Superior temporal gyrus (tissue), 1 donor: ENCODE results near the gene GRIK5.
"Not testable (repeated sequence)": the region's sequence is repeated elsewhere in the genome, so short reads cannot be mapped to it uniquely, and the experiment has no call there.

Experiments used
- DNase-seq: peaks from one replicate; pipeline ENCODE4 v3.0.0-alpha.2; 2016; ENCODE audit errors: extremely low spot score

The GRIK5 gene, protein sequence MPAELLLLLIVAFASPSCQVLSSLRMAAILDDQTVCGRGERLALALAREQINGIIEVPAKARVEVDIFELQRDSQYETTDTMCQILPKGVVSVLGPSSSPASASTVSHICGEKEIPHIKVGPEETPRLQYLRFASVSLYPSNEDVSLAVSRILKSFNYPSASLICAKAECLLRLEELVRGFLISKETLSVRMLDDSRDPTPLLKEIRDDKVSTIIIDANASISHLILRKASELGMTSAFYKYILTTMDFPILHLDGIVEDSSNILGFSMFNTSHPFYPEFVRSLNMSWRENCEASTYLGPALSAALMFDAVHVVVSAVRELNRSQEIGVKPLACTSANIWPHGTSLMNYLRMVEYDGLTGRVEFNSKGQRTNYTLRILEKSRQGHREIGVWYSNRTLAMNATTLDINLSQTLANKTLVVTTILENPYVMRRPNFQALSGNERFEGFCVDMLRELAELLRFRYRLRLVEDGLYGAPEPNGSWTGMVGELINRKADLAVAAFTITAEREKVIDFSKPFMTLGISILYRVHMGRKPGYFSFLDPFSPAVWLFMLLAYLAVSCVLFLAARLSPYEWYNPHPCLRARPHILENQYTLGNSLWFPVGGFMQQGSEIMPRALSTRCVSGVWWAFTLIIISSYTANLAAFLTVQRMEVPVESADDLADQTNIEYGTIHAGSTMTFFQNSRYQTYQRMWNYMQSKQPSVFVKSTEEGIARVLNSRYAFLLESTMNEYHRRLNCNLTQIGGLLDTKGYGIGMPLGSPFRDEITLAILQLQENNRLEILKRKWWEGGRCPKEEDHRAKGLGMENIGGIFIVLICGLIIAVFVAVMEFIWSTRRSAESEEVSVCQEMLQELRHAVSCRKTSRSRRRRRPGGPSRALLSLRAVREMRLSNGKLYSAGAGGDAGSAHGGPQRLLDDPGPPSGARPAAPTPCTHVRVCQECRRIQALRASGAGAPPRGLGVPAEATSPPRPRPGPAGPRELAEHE

DNA sequence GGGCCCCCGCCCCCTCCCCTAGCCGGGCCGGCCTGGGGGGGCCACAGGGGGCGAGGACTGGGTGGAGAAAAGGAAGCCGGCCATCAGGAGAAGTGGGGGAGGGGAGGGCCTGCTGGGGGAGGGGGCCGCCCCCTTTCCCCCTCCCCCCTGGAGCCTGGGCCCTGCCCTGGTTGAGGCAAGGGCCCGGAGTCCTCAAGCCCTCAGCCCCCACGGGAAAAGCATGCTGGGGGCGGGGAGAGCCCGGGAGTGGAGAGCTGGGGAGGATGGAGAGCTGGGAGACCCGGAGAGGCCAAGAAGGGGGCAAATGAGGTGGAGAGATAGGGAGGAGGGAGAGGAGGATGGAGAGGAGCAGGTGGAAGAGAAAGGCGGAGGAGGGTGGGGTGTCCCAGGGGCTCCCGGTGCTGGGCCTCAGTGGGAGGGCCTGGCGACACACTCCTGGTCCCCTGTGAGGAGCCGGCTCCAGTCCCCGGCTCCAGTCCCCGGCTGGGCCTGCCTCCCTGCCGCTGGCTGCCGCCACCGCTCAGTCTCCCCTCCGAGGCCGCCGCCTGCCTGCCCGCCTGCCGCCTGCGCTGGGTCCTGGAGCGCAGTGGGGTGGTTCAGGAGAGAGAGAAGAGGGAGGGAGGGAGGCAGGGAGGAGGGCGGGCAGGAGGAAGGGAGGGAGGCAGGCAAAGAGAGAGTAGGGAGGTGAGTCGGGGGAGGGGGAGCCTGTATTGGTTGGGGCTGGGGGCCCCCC is at the start of gene GRIK5:
Gene GRIK5 (minus strand): TSS at position 588 of the 733 bp plus-strand sequence. CDS start 4,436 bp downstream, outside the sequence.
- DNase-seq: no peak

DNA sequence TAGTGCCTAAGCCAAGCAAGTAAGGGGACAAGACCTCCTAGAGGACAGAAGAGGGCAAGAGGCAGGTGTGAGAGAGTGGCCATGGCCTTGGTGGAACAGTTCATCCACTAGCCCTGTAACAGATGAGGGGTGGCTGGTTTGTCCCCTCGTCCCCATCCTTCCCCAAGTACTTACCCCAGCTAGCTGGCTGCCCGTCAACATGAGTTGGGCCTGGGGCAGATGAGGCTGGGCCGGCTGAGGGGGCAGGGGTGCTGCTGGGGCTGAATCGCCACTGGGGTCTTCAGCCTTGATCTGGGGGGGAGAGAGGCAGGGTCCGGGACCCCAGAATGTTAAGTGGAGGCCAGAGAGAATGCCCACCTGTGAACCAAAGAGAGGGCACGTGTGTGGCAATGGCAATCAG is 47.1 kb upstream of the GRIK5 start:
- no peak for DNase-seq

DNA sequence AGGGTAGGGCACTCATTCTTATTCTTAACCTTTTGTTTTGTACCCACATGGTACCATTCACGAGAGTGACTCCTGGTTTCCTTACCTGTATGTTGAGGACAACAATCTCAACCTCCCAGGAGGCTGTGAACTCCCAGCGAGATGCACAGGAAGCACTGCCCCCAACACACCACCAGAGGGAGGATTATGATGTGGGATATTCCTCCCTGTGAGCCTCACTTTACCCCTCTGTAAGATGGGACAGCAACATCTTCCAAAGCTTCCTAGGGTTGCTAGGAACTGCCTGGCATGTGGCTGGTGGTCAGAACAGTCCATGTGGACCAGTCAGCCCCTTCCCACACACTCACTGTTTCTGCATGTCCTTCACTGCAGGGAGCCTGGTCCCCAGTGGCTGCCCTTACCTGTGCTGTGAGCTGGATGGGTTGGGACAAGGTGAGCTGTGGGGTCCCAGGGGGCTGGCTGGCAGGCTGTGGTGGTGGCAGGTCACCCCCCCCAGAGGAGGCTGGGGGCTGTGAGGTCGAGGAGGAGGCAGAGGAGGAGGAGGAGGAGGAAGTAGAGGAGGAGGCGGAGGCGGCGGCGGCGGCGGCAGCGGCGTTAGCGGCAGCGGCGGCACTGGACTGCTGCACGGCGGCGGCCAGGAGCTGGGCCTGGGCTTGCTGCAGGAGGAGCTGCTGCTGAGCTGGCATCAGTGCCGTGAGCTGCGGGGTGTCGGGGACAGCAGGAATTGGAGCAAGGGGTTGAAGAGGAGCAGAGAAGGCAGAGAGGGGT is 46.5 kb upstream of the GRIK5 start:
- no peak for DNase-seq

DNA sequence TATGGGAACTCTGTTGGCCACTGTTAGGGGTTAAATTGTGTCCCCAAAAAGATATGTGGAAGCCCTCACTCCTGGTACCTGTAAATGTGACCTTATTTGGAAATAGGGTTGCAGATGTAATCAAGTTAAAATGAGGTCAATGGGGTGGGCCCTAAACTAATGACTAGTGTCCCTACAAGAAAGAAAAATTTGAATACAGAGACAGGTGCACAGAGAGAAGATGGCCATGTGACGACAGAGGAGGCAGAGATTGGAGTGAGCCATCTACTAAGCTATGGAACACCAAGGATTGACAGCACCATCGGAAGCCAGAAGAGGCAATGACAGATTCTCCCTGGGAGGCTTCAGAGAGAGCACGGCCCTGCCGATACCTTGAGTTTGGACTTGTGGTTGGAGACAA is 45.7 kb upstream of the GRIK5 start:
- DNase-seq: no peak

GRCh38 chr19:42115219-42115618 is 45.2 kb upstream of the GRIK5 start:
- DNase-seq: no peak

DNA sequence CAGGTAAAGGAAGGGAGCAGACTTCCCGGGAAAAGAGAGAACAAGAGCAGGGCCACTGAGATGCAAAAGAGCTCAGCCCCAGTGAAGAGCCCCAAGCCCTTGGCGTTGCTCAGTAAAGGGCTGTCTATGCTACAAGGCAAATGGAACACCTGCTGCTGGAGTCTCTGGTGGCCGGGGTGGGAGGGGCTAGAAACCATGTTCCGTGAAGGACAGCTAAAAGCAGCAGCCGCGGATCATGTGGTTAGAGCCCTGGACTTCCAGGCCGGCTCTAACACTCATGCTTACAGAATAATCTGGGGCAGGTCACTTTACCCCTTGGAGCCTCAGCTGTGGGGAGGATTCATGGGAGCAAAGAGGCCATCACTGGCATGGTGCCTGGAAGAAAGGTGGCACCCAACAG is 44.4 kb upstream of the GRIK5 start:
- no peak for DNase-seq

GRCh38 chr19:42113641-42114348 is 43.8 kb upstream of the GRIK5 start:
- no peak for DNase-seq

DNA sequence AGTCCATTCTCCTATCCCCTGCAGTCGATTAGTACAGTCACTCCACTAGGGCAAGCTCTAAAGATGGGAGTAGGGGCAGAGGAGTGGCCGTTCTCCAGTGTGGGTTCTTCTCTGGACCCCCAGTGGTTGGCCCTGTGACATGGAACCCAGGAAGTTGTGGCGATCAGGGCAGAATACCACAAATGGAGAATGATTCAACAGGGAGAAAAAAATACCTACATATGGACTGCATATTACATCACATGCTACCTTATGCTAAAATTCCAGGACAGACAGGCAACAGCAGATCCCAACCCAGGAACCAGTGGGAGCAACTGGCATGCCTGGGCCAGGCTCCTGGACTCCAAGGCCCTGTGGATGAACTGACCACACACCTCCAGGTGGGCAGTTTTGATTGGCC is 41.8 kb upstream of the GRIK5 start:
- no peak for DNase-seq

GRCh38 chr19:42111384-42111783 is 41.4 kb upstream of the GRIK5 start:
- no peak for DNase-seq

DNA sequence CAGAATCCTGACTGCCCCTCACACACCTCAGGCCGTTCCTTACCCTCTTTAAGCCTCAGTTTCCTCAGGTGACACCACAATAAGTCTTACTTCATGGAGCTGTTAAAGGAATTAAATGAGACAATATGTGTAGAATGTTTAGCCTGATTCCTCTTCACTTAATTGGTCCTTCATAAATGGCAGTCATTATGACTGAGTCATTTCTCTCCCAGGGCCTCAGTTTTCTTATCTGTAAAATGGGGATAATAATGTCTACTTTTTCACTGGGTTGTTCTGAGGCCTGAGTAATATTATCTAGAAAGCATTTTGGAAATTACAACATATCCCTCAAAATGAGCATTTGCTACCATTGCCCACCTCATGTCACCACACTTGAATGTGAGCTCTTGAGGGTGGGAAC is 40.7 kb upstream of the GRIK5 start:
- no peak for DNase-seq

GRCh38 chr19:42109896-42110295 is 39.9 kb upstream of the GRIK5 start:
- no peak for DNase-seq

GRCh38 chr19:42108527-42109389 is 38.8 kb upstream of the GRIK5 start:
- peak; percentile 74 for DNase-seq

GRCh38 chr19:42105368-42105767 is 35.4 kb upstream of the GRIK5 start:
- no peak for DNase-seq

DNA sequence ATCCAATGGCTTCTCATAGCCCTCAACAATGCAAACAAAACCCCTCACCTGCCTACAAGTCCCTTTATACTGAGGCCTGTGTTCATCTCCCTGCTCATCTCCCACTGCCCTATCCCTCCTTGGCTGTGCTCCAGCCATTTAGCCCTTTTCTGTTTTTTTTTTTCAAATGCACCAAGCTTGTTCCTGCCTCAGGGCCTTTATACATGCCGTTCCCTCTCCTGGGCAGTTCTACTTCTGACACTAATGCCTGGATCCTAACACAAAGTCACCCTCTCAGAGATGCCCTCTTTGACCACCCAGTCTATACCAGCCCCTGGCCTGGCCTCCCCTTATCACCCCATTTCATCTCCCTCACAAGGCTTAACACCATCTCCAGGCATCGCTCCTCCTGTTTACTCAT is 32.9 kb upstream of the GRIK5 start:
- no peak for DNase-seq

GRCh38 chr19:42100241-42100640 is 30.2 kb upstream of the GRIK5 start:
- not testable (repeated sequence) for DNase-seq

- DNase-seq: no peak
Observed at GRCh38 chr19:42099336-42099925, 29.4 kb upstream of the GRIK5 start.

DNA sequence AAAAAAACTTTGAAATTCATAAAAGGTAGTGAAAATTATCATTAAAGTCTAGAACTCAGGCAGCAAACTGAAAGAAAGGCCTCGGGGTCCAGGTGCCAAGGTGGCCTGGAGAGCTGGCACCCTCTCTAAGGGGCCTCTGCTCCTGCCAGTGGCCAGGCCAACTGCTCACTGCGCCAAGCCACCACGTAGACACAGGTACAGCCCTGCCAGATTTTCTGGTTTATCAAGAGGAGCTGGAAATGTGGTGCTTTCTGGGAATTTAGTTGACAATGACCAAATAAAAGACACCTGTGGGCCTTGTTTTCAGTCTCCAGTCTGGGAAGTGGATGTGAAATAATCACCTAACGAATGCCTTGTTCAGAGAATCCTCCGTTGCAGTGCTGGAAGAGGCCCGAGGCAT is 28.8 kb upstream of the GRIK5 start:
- DNase-seq: no peak

- DNase-seq: no peak
Observed at GRCh38 chr19:42097461-42097860, 27.5 kb upstream of the GRIK5 start.

GRCh38 chr19:42096255-42096837 is 26.3 kb upstream of the GRIK5 start:
- DNase-seq: no peak
